H9 (cell line): ENCODE results near the gene VLDLR. TPM values are rescaled to one million over a fixed set of nuclear protein-coding genes. Genes with fewer than 3 reads are reported as not detected.
A peak's percentile ranks its signal among the peaks of the same experiment; 100 is the strongest.

Experiments used
- DNase-seq: peaks from one replicate; pipeline ENCODE4 v3.0.0-alpha.2; 2017
- H2AFZ ChIP-seq: one replicate; pipeline ENCODE4 v1.6.1; 2013; ENCODE audit warnings: mild to moderate bottlenecking, low read length, control low read depth, moderate library complexity
- H2AK5ac ChIP-seq: 2 replicates; pipeline ENCODE4 v1.6.1; 2013; ENCODE audit warnings: low read length, control low read depth, mixed read lengths; ENCODE audit not compliant: insufficient read length
- H2BK120ac ChIP-seq: one replicate; pipeline ENCODE4 v1.6.1; 2013; ENCODE audit warnings: low read depth, mild to moderate bottlenecking, low read length, control low read depth, inconsistent platforms; ENCODE audit not compliant: poor library complexity, severe bottlenecking
- H2BK12ac ChIP-seq: 2 replicates; pipeline ENCODE4 v1.6.1; 2013; ENCODE audit warnings: low read length, control low read depth, mixed read lengths, low read depth; ENCODE audit not compliant: insufficient read length
- H2BK15ac ChIP-seq: 2 replicates; pipeline ENCODE4 v1.6.1; 2013; ENCODE audit warnings: low read depth, low read length, control low read depth
- H2BK20ac ChIP-seq: one replicate; pipeline ENCODE4 v1.6.1; 2013; ENCODE audit warnings: low read depth, mild to moderate bottlenecking, low read length, control low read depth, inconsistent platforms; ENCODE audit not compliant: poor library complexity, severe bottlenecking
- H2BK5ac ChIP-seq: 2 replicates; pipeline ENCODE4 v1.6.1; 2013; ENCODE audit warnings: low read length, control low read depth, mixed read lengths; ENCODE audit not compliant: insufficient read length
- H3K14ac ChIP-seq: 2 replicates; pipeline ENCODE4 v1.6.1; 2013; ENCODE audit warnings: low read length, control low read depth; ENCODE audit not compliant: insufficient read depth
- H3K18ac ChIP-seq: 2 replicates; pipeline ENCODE4 v1.6.1; 2013; ENCODE audit warnings: low read depth, mild to moderate bottlenecking, mixed read lengths, low read length, control low read depth; ENCODE audit not compliant: insufficient read length
- H3K23ac ChIP-seq: 2 replicates; pipeline ENCODE4 v1.6.1; 2013; ENCODE audit warnings: low read length, control low read depth, mixed read lengths, low read depth; ENCODE audit not compliant: insufficient read length
- H3K23me2 ChIP-seq: 2 replicates; pipeline ENCODE4 v1.6.1; 2013; ENCODE audit warnings: low read depth, mild to moderate bottlenecking, mixed read lengths, low read length, control low read depth; ENCODE audit not compliant: insufficient read length, poor library complexity, severe bottlenecking
- H3K27ac ChIP-seq: 2 replicates; pipeline ENCODE4 v1.5.1; 2013; ENCODE audit warnings: low read length, control low read depth, mixed read lengths, low read depth; ENCODE audit not compliant: insufficient read length
- H3K27me3 ChIP-seq: 2 replicates; pipeline ENCODE4 v1.6.1; 2013; ENCODE audit warnings: low read length, control low read depth, inconsistent platforms; ENCODE audit not compliant: insufficient read depth
- H3K4ac ChIP-seq: 2 replicates; pipeline ENCODE4 v1.6.1; 2013; ENCODE audit warnings: low read depth, mild to moderate bottlenecking, control low read depth, inconsistent platforms, low read length, moderate library complexity
- H3K4me1 ChIP-seq: 2 replicates; pipeline ENCODE4 v1.6.1; 2013; ENCODE audit warnings: low read length, control low read depth, inconsistent platforms; ENCODE audit not compliant: insufficient read depth
- H3K4me2 ChIP-seq: 2 replicates; pipeline ENCODE4 v1.6.1; 2013; ENCODE audit warnings: low read length, control low read depth, mixed read lengths; ENCODE audit not compliant: insufficient read length, insufficient read depth
- H3K56ac ChIP-seq: 2 replicates; pipeline ENCODE4 v1.6.1; 2013; ENCODE audit warnings: low read depth, mild to moderate bottlenecking, mixed read lengths, low read length, control low read depth; ENCODE audit not compliant: insufficient read length
- H3K79me1 ChIP-seq: 2 replicates; pipeline ENCODE4 v1.6.1; 2013; ENCODE audit warnings: low read depth, mild to moderate bottlenecking, moderate library complexity, low read length, control low read depth, inconsistent platforms; ENCODE audit not compliant: insufficient read depth, poor library complexity, severe bottlenecking
- H3K79me2 ChIP-seq: 2 replicates; pipeline ENCODE4 v1.6.1; 2013; ENCODE audit warnings: low read length, control low read depth, inconsistent platforms; ENCODE audit not compliant: insufficient read depth
- H3K9ac ChIP-seq: 2 replicates; pipeline ENCODE4 v1.6.1; 2013; ENCODE audit warnings: low read length, control low read depth, mixed read lengths; ENCODE audit not compliant: insufficient read length; ENCODE audit errors: extremely low read depth
- H3K9me3 ChIP-seq: one replicate; pipeline ENCODE4 v1.6.1; 2013; ENCODE audit warnings: low read depth, low read length, inconsistent platforms; ENCODE audit not compliant: control insufficient read depth
- H3T11ph ChIP-seq: one replicate; pipeline ENCODE4 v1.6.1; 2013; ENCODE audit warnings: mild to moderate bottlenecking, low read length, control low read depth, inconsistent platforms
- H4K20me1 ChIP-seq: one replicate; pipeline ENCODE4 v1.6.1; 2013; ENCODE audit not compliant: control insufficient read depth, insufficient read length, insufficient read depth
- H4K5ac ChIP-seq: 2 replicates; pipeline ENCODE4 v1.6.1; 2013; ENCODE audit warnings: low read depth, mild to moderate bottlenecking, mixed read lengths, low read length, control low read depth; ENCODE audit not compliant: insufficient read length
- H4K8ac ChIP-seq: replicated peaks from 2 replicates; pipeline ENCODE4 v1.6.1; 2013; ENCODE audit warnings: low read length, control low read depth, mixed read lengths, low read depth; ENCODE audit not compliant: insufficient read length
- H4K91ac ChIP-seq: 2 replicates; pipeline ENCODE4 v1.6.1; 2013; ENCODE audit warnings: low read depth, mild to moderate bottlenecking, moderate library complexity, mixed read lengths, low read length, control low read depth; ENCODE audit not compliant: insufficient read length
- H3K27ac Mint-ChIP-seq, 3 experiments: 2 replicates in 2 of 3; 3 replicates in 1 of 3; pipeline ENCODE4 v1.8.0; 2020 to 2021; ENCODE audit warnings: mixed read lengths in 3 of 3, mild to moderate bottlenecking in 1 of 3, moderate library complexity in 1 of 3
- H3K27me3 Mint-ChIP-seq: 2 replicates; pipeline ENCODE4 v1.8.0; 2021; ENCODE audit warnings: low read depth, mild to moderate bottlenecking, moderate library complexity, mixed read lengths
- H3K36me3 Mint-ChIP-seq, 3 experiments: 2 replicates in 2 of 3; 3 replicates in 1 of 3; pipeline ENCODE4 v1.8.0; 2020 to 2021; ENCODE audit warnings: low read depth in 3 of 3, mixed read lengths in 3 of 3; ENCODE audit not compliant: insufficient read depth in 1 of 3
- H3K4me1 Mint-ChIP-seq, 2 experiments: 2 replicates each; pipeline ENCODE4 v1.8.0; 2020; ENCODE audit warnings: mixed read lengths in 2 of 2
- H3K4me3 Mint-ChIP-seq, 2 experiments: 2 replicates in 1 of 2; 3 replicates in 1 of 2; pipeline ENCODE4 v1.8.0; 2020 to 2021; ENCODE audit warnings: mild to moderate bottlenecking in 2 of 2, mixed read lengths in 2 of 2, moderate library complexity in 1 of 2
- H3K9me3 Mint-ChIP-seq, 2 experiments: 2 replicates in 1 of 2; 3 replicates in 1 of 2; pipeline ENCODE4 v1.8.0; 2020; ENCODE audit warnings: mild to moderate bottlenecking in 2 of 2, mixed read lengths in 2 of 2, moderate library complexity in 1 of 2
- CTCF ChIP-seq: fragments of 200-600 bp; sonication (generic); conservative IDR thresholded peaks from 3 replicates; pipeline ENCODE4 v1.8.0; 2021; ENCODE audit warnings: antibody characterized with exemption, mild to moderate bottlenecking
- WGBS: extraction: QIAGEN DNeasy Blood & Tissue Kit; methylation state at CpG from one replicate; pipeline ENCODE4 v1.1.7; 2013; ENCODE audit warnings: missing lambda C conversion rate, low lambda C conversion rate, mixed read lengths; ENCODE audit not compliant: insufficient read length; ENCODE audit errors: extremely low coverage; 5-methylcytosine and 5-hydroxymethylcytosine counted together
- total RNA-seq: library from RNA; stranded (reverse); gene quantifications from 2 replicates; pipeline ENCODE4 v1.2.1, GENCODE V29; 2021

The VLDLR gene
- total RNA-seq, 1 experiment from 2014 or later, result 19.1 TPM

- H3K79me2 ChIP-seq, result no peaks in the 10 kb centered on the region
- no peak overlapping the region for H3K27ac ChIP-seq
- H2BK12ac ChIP-seq, result no peak overlapping the region
- H3T11ph ChIP-seq, result no peak overlapping the region
- TF ChIP-seq CTCF, result no peak
- H4K91ac ChIP-seq, result no peak overlapping the region
- no peak overlapping the region for H3K4me3 Mint-ChIP-seq
- H3K23me2 ChIP-seq, result no peaks in the 10 kb centered on the region
- DNase-seq, result no peak
- no peak overlapping the region for H2BK120ac ChIP-seq
- WGBS, result no CpG with 5 or more reads among the region's 13 CpGs
- peaks cover 17 to 53% (median 25%) of the 10 kb centered on the region in 3 experiments for H3K36me3 Mint-ChIP-seq
- H3K4me1 Mint-ChIP-seq, result peaks cover 3 to 4% of the 10 kb centered on the region in 2 experiments; a peak in 2 of 4 replicates
- H4K20me1 ChIP-seq, result no peaks in the 10 kb centered on the region
- peak overlapping the region in 1 of 3 experiments; percentile 37; a peak in 1 of 7 replicates for H3K27ac Mint-ChIP-seq
- H3K14ac ChIP-seq, result no peak overlapping the region
- no peaks in the 10 kb centered on the region for H3K27me3 Mint-ChIP-seq
- no peaks in the 10 kb centered on the region for H3K4me1 ChIP-seq
- H3K4ac ChIP-seq, result no peak overlapping the region
- no peak overlapping the region for H3K23ac ChIP-seq
- H3K9me3 ChIP-seq, result no peaks in the 10 kb centered on the region
- H2AK5ac ChIP-seq, result no peak overlapping the region
- no peak overlapping the region for H3K56ac ChIP-seq
- no peak overlapping the region for H3K9ac ChIP-seq
- no peak overlapping the region for H2BK20ac ChIP-seq
- H2BK5ac ChIP-seq, result no peak overlapping the region
- no peak overlapping the region for H3K4me2 ChIP-seq
- H3K27me3 ChIP-seq, result no peaks in the 10 kb centered on the region
- H3K9me3 Mint-ChIP-seq, result peaks cover 31 to 33% of the 10 kb centered on the region in 2 experiments
- no peak overlapping the region for H4K8ac ChIP-seq
- no peaks in the 10 kb centered on the region for H3K79me1 ChIP-seq
- H2BK15ac ChIP-seq, result no peak overlapping the region
- no peak overlapping the region for H3K18ac ChIP-seq
- no peak overlapping the region for H2AFZ ChIP-seq
- no peak overlapping the region for H4K5ac ChIP-seq
Observed at GRCh38 chr9:2583308-2584013, 38.1 kb upstream of the VLDLR start.
